ENCODE measurements around the gene RPL6. TPM values are rescaled to one million over a fixed set of nuclear protein-coding genes. Genes with fewer than 3 reads are reported as not detected.
"Not testable (repeated sequence)": the region's sequence is repeated elsewhere in the genome, so short reads cannot be mapped to it uniquely, and the experiment has no call there.

RPL6 gene
- total and polyA plus RNA-seq, 2 experiments from 2014 or later, result 1,413 to 1,715 TPM

DNA sequence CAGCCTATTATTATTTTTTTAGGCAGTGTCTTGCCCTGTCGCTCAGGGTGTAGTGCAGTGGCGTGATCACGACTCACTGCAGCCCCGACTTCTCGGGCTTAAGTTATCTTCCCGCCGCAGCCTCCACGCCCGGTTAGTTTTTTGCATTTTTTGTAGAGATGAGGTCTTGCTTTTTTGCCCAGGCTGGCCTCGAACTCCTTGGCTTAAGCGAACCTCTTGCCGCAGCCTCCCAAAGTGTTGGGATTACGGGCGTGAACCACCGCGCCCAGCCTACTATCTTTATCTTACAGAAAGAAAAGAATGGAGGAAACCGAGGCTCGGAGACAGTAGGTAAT lies 8.8 kb upstream of the RPL6 start:
- Histone ChIP-seq H3K27me3 (ENCODE audit: insufficient read depth) (no peaks in the 10 kb centered on the region), H3K4me1 (ENCODE audit: insufficient read depth) (peaks cover 16% of the 10 kb centered on the region; the same call in 1 of the 2 replicates), H3K4me3 (peak overlapping the region; percentile 100), H3F3A (replicated peaks; ENCODE audit: low read depth) (peaks cover 17% of the 10 kb centered on the region; the same call in 1 of the 2 replicates), H3K36me3 (ENCODE audit: insufficient read depth) (no peaks in the 10 kb centered on the region), H3K4me2 (peak overlapping the region; percentile 93), H3K27ac (ENCODE audit: low read depth) (peak overlapping the region; percentile 99), H3K79me2 (replicated peaks; ENCODE audit: insufficient read depth) (peaks cover 50% of the 10 kb centered on the region), H4K20me1 (replicated peaks; ENCODE audit: insufficient read depth) (peaks cover 20% of the 10 kb centered on the region; the same call in 1 of the 2 replicates), H2AFZ (peak overlapping the region; percentile 97), H3K9me2 (ENCODE audit: insufficient read depth) (no peaks in the 10 kb centered on the region)
- peaks cover 16% of the 10 kb centered on the region for H3K27me3 Mint-ChIP-seq (ENCODE audit: insufficient read depth, low read depth, poor library complexity)
- H3K36me3 Mint-ChIP-seq (ENCODE audit: low read depth), result peaks cover 4% of the 10 kb centered on the region; the same call in 1 of the 3 replicates
- DNase-seq (ENCODE audit: low spot score), result no peak
- H3K27ac Mint-ChIP-seq, result peak overlapping the region; percentile 97
- H3K4me3 Mint-ChIP-seq, result peak overlapping the region; percentile 97
- ATAC-seq, result no peak
- peaks cover 5% of the 10 kb centered on the region for H3K4me1 Mint-ChIP-seq
- no peaks in the 10 kb centered on the region; the same call in 1 of the 3 replicates for H3K9me3 Mint-ChIP-seq
- TF ChIP-seq ZNF331 (CRISPR knock-in tag; IDR thresholded peaks at IDR 0.05; ENCODE audit: low read depth) (no peak), CREB1 (CRISPR knock-in tag; IDR thresholded peaks at IDR 0.05; ENCODE audit: low read depth) (no peak)
- TF ChIP-seq, protein P1, sequence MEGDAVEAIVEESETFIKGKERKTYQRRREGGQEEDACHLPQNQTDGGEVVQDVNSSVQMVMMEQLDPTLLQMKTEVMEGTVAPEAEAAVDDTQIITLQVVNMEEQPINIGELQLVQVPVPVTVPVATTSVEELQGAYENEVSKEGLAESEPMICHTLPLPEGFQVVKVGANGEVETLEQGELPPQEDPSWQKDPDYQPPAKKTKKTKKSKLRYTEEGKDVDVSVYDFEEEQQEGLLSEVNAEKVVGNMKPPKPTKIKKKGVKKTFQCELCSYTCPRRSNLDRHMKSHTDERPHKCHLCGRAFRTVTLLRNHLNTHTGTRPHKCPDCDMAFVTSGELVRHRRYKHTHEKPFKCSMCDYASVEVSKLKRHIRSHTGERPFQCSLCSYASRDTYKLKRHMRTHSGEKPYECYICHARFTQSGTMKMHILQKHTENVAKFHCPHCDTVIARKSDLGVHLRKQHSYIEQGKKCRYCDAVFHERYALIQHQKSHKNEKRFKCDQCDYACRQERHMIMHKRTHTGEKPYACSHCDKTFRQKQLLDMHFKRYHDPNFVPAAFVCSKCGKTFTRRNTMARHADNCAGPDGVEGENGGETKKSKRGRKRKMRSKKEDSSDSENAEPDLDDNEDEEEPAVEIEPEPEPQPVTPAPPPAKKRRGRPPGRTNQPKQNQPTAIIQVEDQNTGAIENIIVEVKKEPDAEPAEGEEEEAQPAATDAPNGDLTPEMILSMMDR (conservative IDR thresholded peaks at IDR 0.05; ENCODE audit: low read depth in 2 of 2), result no peak
- TF ChIP-seq, protein P2, sequence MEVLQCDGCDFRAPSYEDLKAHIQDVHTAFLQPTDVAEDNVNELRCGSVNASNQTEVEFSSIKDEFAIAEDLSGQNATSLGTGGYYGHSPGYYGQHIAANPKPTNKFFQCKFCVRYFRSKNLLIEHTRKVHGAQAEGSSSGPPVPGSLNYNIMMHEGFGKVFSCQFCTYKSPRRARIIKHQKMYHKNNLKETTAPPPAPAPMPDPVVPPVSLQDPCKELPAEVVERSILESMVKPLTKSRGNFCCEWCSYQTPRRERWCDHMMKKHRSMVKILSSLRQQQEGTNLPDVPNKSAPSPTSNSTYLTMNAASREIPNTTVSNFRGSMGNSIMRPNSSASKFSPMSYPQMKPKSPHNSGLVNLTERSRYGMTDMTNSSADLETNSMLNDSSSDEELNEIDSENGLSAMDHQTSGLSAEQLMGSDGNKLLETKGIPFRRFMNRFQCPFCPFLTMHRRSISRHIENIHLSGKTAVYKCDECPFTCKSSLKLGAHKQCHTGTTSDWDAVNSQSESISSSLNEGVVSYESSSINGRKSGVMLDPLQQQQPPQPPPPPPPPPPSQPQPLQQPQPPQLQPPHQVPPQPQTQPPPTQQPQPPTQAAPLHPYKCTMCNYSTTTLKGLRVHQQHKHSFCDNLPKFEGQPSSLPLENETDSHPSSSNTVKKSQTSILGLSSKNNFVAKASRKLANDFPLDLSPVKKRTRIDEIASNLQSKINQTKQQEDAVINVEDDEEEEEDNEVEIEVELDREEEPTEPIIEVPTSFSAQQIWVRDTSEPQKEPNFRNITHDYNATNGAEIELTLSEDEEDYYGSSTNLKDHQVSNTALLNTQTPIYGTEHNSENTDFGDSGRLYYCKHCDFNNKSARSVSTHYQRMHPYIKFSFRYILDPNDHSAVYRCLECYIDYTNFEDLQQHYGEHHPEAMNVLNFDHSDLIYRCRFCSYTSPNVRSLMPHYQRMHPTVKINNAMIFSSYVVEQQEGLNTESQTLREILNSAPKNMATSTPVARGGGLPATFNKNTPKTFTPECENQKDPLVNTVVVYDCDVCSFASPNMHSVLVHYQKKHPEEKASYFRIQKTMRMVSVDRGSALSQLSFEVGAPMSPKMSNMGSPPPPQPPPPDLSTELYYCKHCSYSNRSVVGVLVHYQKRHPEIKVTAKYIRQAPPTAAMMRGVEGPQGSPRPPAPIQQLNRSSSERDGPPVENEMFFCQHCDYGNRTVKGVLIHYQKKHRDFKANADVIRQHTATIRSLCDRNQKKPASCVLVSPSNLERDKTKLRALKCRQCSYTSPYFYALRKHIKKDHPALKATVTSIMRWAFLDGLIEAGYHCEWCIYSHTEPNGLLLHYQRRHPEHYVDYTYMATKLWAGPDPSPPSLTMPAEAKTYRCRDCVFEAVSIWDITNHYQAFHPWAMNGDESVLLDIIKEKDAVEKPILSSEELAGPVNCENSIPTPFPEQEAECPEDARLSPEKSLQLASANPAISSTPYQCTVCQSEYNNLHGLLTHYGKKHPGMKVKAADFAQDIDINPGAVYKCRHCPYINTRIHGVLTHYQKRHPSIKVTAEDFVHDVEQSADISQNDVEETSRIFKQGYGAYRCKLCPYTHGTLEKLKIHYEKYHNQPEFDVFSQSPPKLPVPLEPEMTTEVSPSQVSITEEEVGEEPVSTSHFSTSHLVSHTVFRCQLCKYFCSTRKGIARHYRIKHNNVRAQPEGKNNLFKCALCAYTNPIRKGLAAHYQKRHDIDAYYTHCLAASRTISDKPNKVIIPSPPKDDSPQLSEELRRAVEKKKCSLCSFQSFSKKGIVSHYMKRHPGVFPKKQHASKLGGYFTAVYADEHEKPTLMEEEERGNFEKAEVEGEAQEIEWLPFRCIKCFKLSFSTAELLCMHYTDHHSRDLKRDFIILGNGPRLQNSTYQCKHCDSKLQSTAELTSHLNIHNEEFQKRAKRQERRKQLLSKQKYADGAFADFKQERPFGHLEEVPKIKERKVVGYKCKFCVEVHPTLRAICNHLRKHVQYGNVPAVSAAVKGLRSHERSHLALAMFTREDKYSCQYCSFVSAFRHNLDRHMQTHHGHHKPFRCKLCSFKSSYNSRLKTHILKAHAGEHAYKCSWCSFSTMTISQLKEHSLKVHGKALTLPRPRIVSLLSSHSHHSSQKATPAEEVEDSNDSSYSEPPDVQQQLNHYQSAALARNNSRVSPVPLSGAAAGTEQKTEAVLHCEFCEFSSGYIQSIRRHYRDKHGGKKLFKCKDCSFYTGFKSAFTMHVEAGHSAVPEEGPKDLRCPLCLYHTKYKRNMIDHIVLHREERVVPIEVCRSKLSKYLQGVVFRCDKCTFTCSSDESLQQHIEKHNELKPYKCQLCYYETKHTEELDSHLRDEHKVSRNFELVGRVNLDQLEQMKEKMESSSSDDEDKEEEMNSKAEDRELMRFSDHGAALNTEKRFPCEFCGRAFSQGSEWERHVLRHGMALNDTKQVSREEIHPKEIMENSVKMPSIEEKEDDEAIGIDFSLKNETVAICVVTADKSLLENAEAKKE (CRISPR knock-in tag; IDR thresholded peaks at IDR 0.05), result no peak

DNA sequence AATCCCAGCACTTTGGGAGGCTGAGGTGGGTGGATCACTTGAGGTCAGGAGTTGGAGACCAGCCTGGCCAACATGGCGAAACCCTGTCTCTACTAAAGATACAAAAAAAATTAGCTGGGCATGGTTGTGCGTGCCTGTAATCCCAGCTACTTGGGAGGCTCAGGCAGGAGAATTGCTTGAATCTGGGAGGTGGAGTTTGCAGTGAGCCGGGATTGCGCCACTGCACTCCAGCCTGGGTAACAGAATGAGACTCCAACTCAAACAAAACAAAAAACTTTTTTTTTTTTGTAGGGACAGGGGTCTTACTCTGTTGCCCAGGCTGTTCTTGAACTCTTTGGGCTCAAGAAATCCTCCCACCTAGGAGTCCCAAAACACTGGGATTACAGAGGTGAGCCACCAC lies 6.1 kb upstream of the RPL6 start:
- H3K27ac Mint-ChIP-seq; H3K4me3 ChIP-seq; H3K36me3 Mint-ChIP-seq (ENCODE audit: low read depth); H4K20me1 ChIP-seq (replicated peaks; ENCODE audit: insufficient read depth); H3K9me2 ChIP-seq (ENCODE audit: insufficient read depth); H3K4me2 ChIP-seq; H3K4me1 Mint-ChIP-seq; H3K27ac ChIP-seq (ENCODE audit: low read depth); H3K9me3 Mint-ChIP-seq; H3K36me3 ChIP-seq (ENCODE audit: insufficient read depth); H3K27me3 ChIP-seq (ENCODE audit: insufficient read depth); ATAC-seq; H2AFZ ChIP-seq; H3K4me3 Mint-ChIP-seq; DNase-seq (ENCODE audit: low spot score): not testable (repeated sequence)
- peaks cover 13% of the 10 kb centered on the region for H3K27me3 Mint-ChIP-seq (ENCODE audit: insufficient read depth, low read depth, poor library complexity)
- H3K4me1 ChIP-seq (ENCODE audit: insufficient read depth), result peaks cover 11% of the 10 kb centered on the region; the same call in 1 of the 2 replicates
- peaks cover 22% of the 10 kb centered on the region for H3K79me2 ChIP-seq (replicated peaks; ENCODE audit: insufficient read depth)
- peaks cover 13% of the 10 kb centered on the region; the same call in 1 of the 2 replicates for H3F3A ChIP-seq (replicated peaks; ENCODE audit: low read depth)

All from GM23338 (cell line).